GM23338 (cell line): Measurements from ENCODE around the gene SLC66A1. TPM values are rescaled to one million over a fixed set of nuclear protein-coding genes. Genes with fewer than 3 reads are reported as not detected.
"Not testable (repeated sequence)": the region's sequence is repeated elsewhere in the genome, so short reads cannot be mapped to it uniquely, and the experiment has no call there.

Experiments used
- ATAC-seq: fragments of 200-7000 bp; cut with Tn5 transposase; 3 replicates; pipeline ENCODE4 v1.9.1; 2020
- DNase-seq: peaks from one replicate; pipeline ENCODE4 v3.0.0-alpha.2; 2015; ENCODE audit warnings: low spot score
- H2AFZ ChIP-seq: fragments of 200-600 bp; sonication (generic); 2 replicates; pipeline ENCODE4 v1.8.0; 2016; ENCODE audit warnings: antibody characterized with exemption, mild to moderate bottlenecking, moderate library complexity
- H3F3A ChIP-seq: fragments of 200-600 bp; sonication (generic); replicated peaks from 2 replicates; pipeline ENCODE4 v1.8.0; 2017; ENCODE audit warnings: antibody characterized with exemption, mixed run types, low read depth
- H3K27ac ChIP-seq: fragments of 200-600 bp; sonication (generic); 2 replicates; pipeline ENCODE4 v1.6.1; 2016; ENCODE audit warnings: low read depth
- H3K27me3 ChIP-seq: fragments of 200-600 bp; sonication (generic); 2 replicates; pipeline ENCODE4 v1.8.0; 2016; ENCODE audit warnings: mild to moderate bottlenecking, mixed run types, moderate library complexity; ENCODE audit not compliant: insufficient read depth
- H3K36me3 ChIP-seq: fragments of 200-600 bp; sonication (generic); 2 replicates; pipeline ENCODE4 v1.8.0; 2016; ENCODE audit warnings: mild to moderate bottlenecking; ENCODE audit not compliant: insufficient read depth
- H3K4me1 ChIP-seq: fragments of 200-600 bp; sonication (generic); 2 replicates; pipeline ENCODE4 v1.8.0; 2016; ENCODE audit warnings: mild to moderate bottlenecking, moderate library complexity; ENCODE audit not compliant: insufficient read depth
- H3K4me2 ChIP-seq: fragments of 200-600 bp; sonication (generic); 2 replicates; pipeline ENCODE4 v1.7.1; 2017; ENCODE audit warnings: mixed run types
- H3K4me3 ChIP-seq: fragments of 200-600 bp; sonication (generic); 2 replicates; pipeline ENCODE4 v1.6.1; 2016; ENCODE audit warnings: mixed run types
- H3K79me2 ChIP-seq: fragments of 200-600 bp; sonication (generic); replicated peaks from 2 replicates; pipeline ENCODE4 v1.8.0; 2017; ENCODE audit warnings: mild to moderate bottlenecking; ENCODE audit not compliant: insufficient read depth
- H3K9me2 ChIP-seq: fragments of 200-600 bp; sonication (generic); 2 replicates; pipeline ENCODE4 v1.8.0; 2017; ENCODE audit not compliant: insufficient read depth
- H4K20me1 ChIP-seq: fragments of 200-600 bp; sonication (generic); replicated peaks from 2 replicates; pipeline ENCODE4 v1.8.0; 2017; ENCODE audit warnings: mild to moderate bottlenecking; ENCODE audit not compliant: insufficient read depth
- H3K27ac Mint-ChIP-seq: 2 replicates; pipeline ENCODE4 v1.8.0; 2020; ENCODE audit warnings: inconsistent platforms, mild to moderate bottlenecking, moderate library complexity, mixed read lengths
- H3K27me3 Mint-ChIP-seq: 3 replicates; pipeline ENCODE4 v1.8.0; 2022; ENCODE audit warnings: low read depth, mild to moderate bottlenecking, moderate library complexity, mixed read lengths, inconsistent platforms; ENCODE audit not compliant: insufficient read depth, poor library complexity
- H3K36me3 Mint-ChIP-seq: 3 replicates; pipeline ENCODE4 v1.8.0; 2021; ENCODE audit warnings: low read depth, mild to moderate bottlenecking, inconsistent platforms, moderate library complexity, mixed read lengths
- H3K4me1 Mint-ChIP-seq: 3 replicates; pipeline ENCODE4 v1.8.0; 2020; ENCODE audit warnings: mild to moderate bottlenecking, inconsistent platforms, mixed read lengths
- H3K4me3 Mint-ChIP-seq: 3 replicates; pipeline ENCODE4 v1.8.0; 2021; ENCODE audit warnings: moderate library complexity, mild to moderate bottlenecking, inconsistent platforms, mixed read lengths
- H3K9me3 Mint-ChIP-seq: 3 replicates; pipeline ENCODE4 v1.8.0; 2020; ENCODE audit warnings: moderate library complexity, mild to moderate bottlenecking, inconsistent platforms, mixed read lengths
- CREB1 ChIP-seq: fragments of 250-450 bp; sonication (Bioruptor Pico); IDR thresholded peaks from 2 replicates; pipeline ENCODE4 v1.5.0; 2020; ENCODE audit warnings: low read depth, mild to moderate bottlenecking, moderate library complexity
- EZH2 ChIP-seq: fragments of 200-600 bp; sonication (generic); IDR thresholded peaks from one replicate; pipeline ENCODE4 v1.8.0; 2017; ENCODE audit warnings: antibody characterized with exemption, mild to moderate bottlenecking, low read depth; ENCODE audit not compliant: unreplicated experiment
- STAT1 ChIP-seq: IDR thresholded peaks from one replicate; pipeline ENCODE4 v1.6.1; 2016; ENCODE audit warnings: antibody characterized with exemption; ENCODE audit not compliant: unreplicated experiment
- ZNF114 ChIP-seq: fragments of 250-450 bp; sonication (Bioruptor Pico); IDR thresholded peaks from 2 replicates; pipeline ENCODE4 v1.5.0; 2020; ENCODE audit warnings: mild to moderate bottlenecking, moderate library complexity
- polyA plus RNA-seq: library from polyadenylated mRNA; unstranded; fragments of >200 nt; fragmentation: Nextera tagmentation; extraction: Ambion mirVana; gene quantifications from 2 replicates; pipeline ENCODE4 v1.2.1, GENCODE V29; 2016
- total RNA-seq: library from RNA; depleted of rRNA; stranded (reverse); fragments of >200 nt; shearing (Covaris generic); gene quantifications from 2 replicates; pipeline ENCODE4 v1.2.3, GENCODE V29; 2014

Gene SLC66A1
- total and polyA plus RNA-seq, 2 experiments from 2014 or later = 6.9 to 19.7 TPM

DNA sequence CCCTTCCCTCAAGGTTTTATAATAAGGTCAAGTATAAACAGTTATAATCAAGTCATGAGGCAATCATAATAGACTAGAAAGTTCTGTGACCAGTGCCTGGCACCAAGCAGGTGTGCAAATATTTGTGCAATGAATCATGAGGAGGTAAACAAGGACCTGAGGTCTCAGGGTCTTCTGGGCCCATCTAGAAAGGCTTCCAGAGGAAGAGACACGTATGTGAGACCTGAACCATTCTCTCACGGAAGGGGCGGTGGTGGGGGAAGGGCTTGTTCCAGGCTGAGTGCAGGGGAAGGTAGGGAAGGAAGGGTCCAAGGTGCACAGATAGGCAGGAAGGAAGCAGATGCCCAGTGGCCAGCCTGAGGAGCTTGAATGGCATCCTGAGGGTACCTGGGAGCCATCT is 26.8 kb upstream of the SLC66A1 start:
- H3K4me3 Mint-ChIP-seq, H3F3A ChIP-seq, DNase-seq, H3K9me2 ChIP-seq, H3K27ac ChIP-seq, ATAC-seq, H3K36me3 ChIP-seq, H4K20me1 ChIP-seq, H3K4me3 ChIP-seq, H3K9me3 Mint-ChIP-seq, H3K27ac Mint-ChIP-seq, H3K4me1 Mint-ChIP-seq, H3K4me1 ChIP-seq, H2AFZ ChIP-seq, H3K36me3 Mint-ChIP-seq, H3K79me2 ChIP-seq, H3K4me2 ChIP-seq: not testable (repeated sequence)
- H3K27me3 Mint-ChIP-seq = peaks cover 33% of the 10 kb centered on the region
- H3K27me3 ChIP-seq = peaks cover 36% of the 10 kb centered on the region

GRCh38 chr1:19285807-19286206 is 26.3 kb upstream of the SLC66A1 start:
- H3K4me1 Mint-ChIP-seq, H3F3A ChIP-seq, H3K79me2 ChIP-seq, H3K9me2 ChIP-seq, H3K36me3 ChIP-seq, H3K27ac ChIP-seq, H3K36me3 Mint-ChIP-seq, H3K4me3 ChIP-seq, H3K4me1 ChIP-seq, H3K27ac Mint-ChIP-seq, H3K4me2 ChIP-seq, DNase-seq, H4K20me1 ChIP-seq, H3K9me3 Mint-ChIP-seq, H2AFZ ChIP-seq, ATAC-seq, H3K4me3 Mint-ChIP-seq: not testable (repeated sequence)
- peaks cover 33% of the 10 kb centered on the region for H3K27me3 Mint-ChIP-seq
- H3K27me3 ChIP-seq = peaks cover 37% of the 10 kb centered on the region

GRCh38 chr1:19287436-19288185 is 24.5 kb upstream of the SLC66A1 start:
- H3K9me3 Mint-ChIP-seq = peaks cover 3% of the 10 kb centered on the region; the same call in 2 of the 3 replicates
- peaks cover 33% of the 10 kb centered on the region for H3K27me3 Mint-ChIP-seq
- Histone ChIP-seq H2AFZ (no peak overlapping the region), H3K36me3 (no peaks in the 10 kb centered on the region), H3F3A (no peaks in the 10 kb centered on the region), H3K4me3 (no peak overlapping the region; the same call in 1 of the 2 replicates), H3K9me2 (no peaks in the 10 kb centered on the region), H4K20me1 (peaks cover 8% of the 10 kb centered on the region), H3K4me2 (no peak overlapping the region), H3K79me2 (no peaks in the 10 kb centered on the region), H3K4me1 (0 out of 2 replicates have a peak, but pooled peaks cover 4% of the 10 kb centered on the region), H3K27ac (no peak overlapping the region), H3K27me3 (peaks cover 37% of the 10 kb centered on the region)
- H3K4me3 Mint-ChIP-seq = peak overlapping the region; percentile 48
- H3K36me3 Mint-ChIP-seq = peaks cover 6% of the 10 kb centered on the region; the same call in 2 of the 3 replicates
- peaks cover 4% of the 10 kb centered on the region; the same call in 1 of the 3 replicates for H3K4me1 Mint-ChIP-seq
- TF ChIP-seq EZH2 (no peak), STAT1 (no peak), ZNF114 (CRISPR knock-in tag) (no peak), CREB1 (CRISPR knock-in tag) (no peak)
- ATAC-seq (no peak), DNase-seq (no peak)
- H3K27ac Mint-ChIP-seq = no peak overlapping the region
